Prostate gland (tissue), 2 donors: ENCODE measurements around the gene U2AF2. TPM values are rescaled to one million over a fixed set of nuclear protein-coding genes. Genes with fewer than 3 reads are reported as not detected.

Experiments
- DNase-seq: peaks from one replicate; pipeline ENCODE4 v3.0.0-alpha.2; 2019; ENCODE audit warnings: low spot score
- H3K27ac ChIP-seq, 2 donors: fragments of 200-600 bp; sonication (generic); 2 replicates each; pipeline ENCODE4 v1.5.1; 2017 to 2019
- H3K27me3 ChIP-seq: fragments of 200-600 bp; sonication (generic); replicated peaks from 2 replicates; pipeline ENCODE4 v1.5.1; 2019; ENCODE audit not compliant: insufficient read depth
- H3K36me3 ChIP-seq, 2 donors: fragments of 200-600 bp; sonication (generic); 1 replicate in 1 of 2; 2 replicates in 1 of 2; pipeline versions ENCODE4 v1.5.1 to v1.8.1; 2017 to 2019
- H3K4me1 ChIP-seq: fragments of 200-600 bp; sonication (generic); replicated peaks from 2 replicates; pipeline ENCODE4 v1.5.1; 2019
- H3K4me3 ChIP-seq, 2 donors: fragments of 200-600 bp; sonication (generic); 2 replicates each; pipeline ENCODE4 v1.5.1; 2017 to 2019
- H3K9me3 ChIP-seq: fragments of 200-600 bp; sonication (generic); 2 replicates; pipeline ENCODE4 v1.5.1; 2017
- CTCF ChIP-seq, 4 experiments: fragments of 200-600 bp in 2 of 4; fragments of 450-650 bp in 2 of 4; sonication (generic) in 2 of 4; IDR thresholded peaks; 1 replicate in 3 of 4; 2 replicates in 1 of 4; pipeline ENCODE4 v1.5.1; 2016 to 2019; ENCODE audit warnings: antibody characterized with exemption in 4 of 4, mild to moderate bottlenecking in 2 of 4, moderate library complexity in 2 of 4
- POLR2A ChIP-seq: fragments of 450-650 bp; IDR thresholded peaks from one replicate; pipeline ENCODE4 v1.6.1; 2016; ENCODE audit warnings: antibody characterized with exemption, mild to moderate bottlenecking
- POLR2AphosphoS5 ChIP-seq: sonication (generic); formaldehyde crosslinking; IDR thresholded peaks from one replicate; pipeline ENCODE4 v1.6.1; 2017; ENCODE audit warnings: antibody characterized with exemption
- WGBS: methylation state at CpG from one replicate; pipeline ENCODE4 v1.1.5; 2018; 5-methylcytosine and 5-hydroxymethylcytosine counted together
- intact Hi-C: fragments of 100-400 bp; cut with DNase I; formaldehyde crosslinking; loops from one replicate; pipeline ENCODE4 v1.14.2; 2022
- total RNA-seq, 2 donors: library from RNA; depleted of rRNA; stranded (reverse); fragments of >200 nt; gene quantifications; one replicate each; pipeline ENCODE4 v1.1.0, GENCODE V29; 2016

U2AF2 gene
- total RNA-seq, 2 donors from 2014 or later = 99.2 to 224 TPM

- H3K4me3 ChIP-seq = no peak overlapping the region
- H3K27ac ChIP-seq = no peak overlapping the region
- no peak for DNase-seq
- WGBS = 90% methylated on average over 30 of the region's 30 CpGs
- intact Hi-C loops = no loop called here
- no peaks in the 10 kb centered on the region for H3K9me3 ChIP-seq
- H3K36me3 ChIP-seq = peaks cover 28 to 41% of the 10 kb centered on the region in 2 donors
- TF ChIP-seq POLR2AphosphoS5 (no peak), CTCF (IDR thresholded peaks at IDR 0.05) (no peak), POLR2A (no peak)
- H3K4me1 ChIP-seq = no peaks in the 10 kb centered on the region
- no peaks in the 10 kb centered on the region for H3K27me3 ChIP-seq
Measured at GRCh38 chr19:55668603-55669348, 13.9 kb downstream of the U2AF2 start.

GRCh38 chr19:55669418-55670279 is 14.8 kb downstream of the U2AF2 start:
- WGBS = 82% methylated on average over 40 of the region's 43 CpGs
- peaks cover 21 to 32% of the 10 kb centered on the region in 2 donors for H3K36me3 ChIP-seq
- no peak for DNase-seq
- no peak overlapping the region for H3K27ac ChIP-seq
- no peaks in the 10 kb centered on the region for H3K9me3 ChIP-seq
- no peaks in the 10 kb centered on the region for H3K27me3 ChIP-seq
- intact Hi-C loops = no loop called here
- TF ChIP-seq POLR2AphosphoS5 (no peak), CTCF (IDR thresholded peaks at IDR 0.05) (no peak), POLR2A (no peak)
- no peaks in the 10 kb centered on the region for H3K4me1 ChIP-seq
- H3K4me3 ChIP-seq = no peak overlapping the region

- peaks cover 21 to 30% of the 10 kb centered on the region in 2 donors for H3K36me3 ChIP-seq
- intact Hi-C loops = no loop called here
- no peak overlapping the region for H3K4me3 ChIP-seq
- no peaks in the 10 kb centered on the region for H3K27me3 ChIP-seq
- no peaks in the 10 kb centered on the region for H3K4me1 ChIP-seq
- TF ChIP-seq POLR2A (no peak), POLR2AphosphoS5 (no peak), CTCF (IDR thresholded peaks at IDR 0.05) (no peak)
- H3K9me3 ChIP-seq = no peaks in the 10 kb centered on the region
- 81% methylated on average over 22 of the region's 23 CpGs for WGBS
- H3K27ac ChIP-seq = no peak overlapping the region
- DNase-seq = no peak
Measured at GRCh38 chr19:55670280-55671053, 15.6 kb downstream of the U2AF2 start.

GRCh38 chr19:55671054-55671378 is 16.2 kb downstream of the U2AF2 start:
- 73% methylated on average over 2 of the region's 2 CpGs for WGBS
- TF ChIP-seq POLR2AphosphoS5 = no peak
- no peak for TF ChIP-seq POLR2A
- TF ChIP-seq CTCF (IDR thresholded peaks at IDR 0.05) = no peak
- no peak overlapping the region for H3K27ac ChIP-seq

More at GRCh38 chr19:55671054-55671378, 16.2 kb downstream of the U2AF2 start:
- H3K27me3 ChIP-seq = no peaks in the 10 kb centered on the region
- no peaks in the 10 kb centered on the region for H3K9me3 ChIP-seq
- H3K4me3 ChIP-seq = no peak overlapping the region
- no peaks in the 10 kb centered on the region for H3K4me1 ChIP-seq
- H3K36me3 ChIP-seq = peaks cover 18 to 30% of the 10 kb centered on the region in 2 donors
- no peak for DNase-seq
- intact Hi-C loops = no loop called here
